KMS-11 (cell line): Measurements from ENCODE around the gene SLC8A1.

Experiments used
- H2AFZ ChIP-seq: fragments of 200-600 bp; sonication (generic); 2 replicates; pipeline ENCODE4 v1.6.1; 2016; ENCODE audit warnings: antibody characterized with exemption, mixed run types, low read depth
- H3K27ac ChIP-seq: fragments of 200-600 bp; sonication (generic); 2 replicates; pipeline ENCODE4 v1.6.1; 2016; ENCODE audit warnings: mild to moderate bottlenecking, mixed run types
- H3K27me3 ChIP-seq: fragments of 200-600 bp; sonication (generic); 2 replicates; pipeline ENCODE4 v1.6.1; 2017; ENCODE audit warnings: mild to moderate bottlenecking, low read depth, mixed run types, moderate library complexity; ENCODE audit not compliant: insufficient read depth
- H3K36me3 ChIP-seq: fragments of 200-600 bp; sonication (generic); 2 replicates; pipeline ENCODE4 v1.6.1; 2017; ENCODE audit warnings: mild to moderate bottlenecking, mixed run types; ENCODE audit not compliant: insufficient read depth
- H3K4me1 ChIP-seq: fragments of 200-600 bp; sonication (generic); 2 replicates; pipeline ENCODE4 v1.6.1; 2016; ENCODE audit warnings: mild to moderate bottlenecking, low read depth, mixed run types; ENCODE audit not compliant: poor library complexity, severe bottlenecking
- H3K4me2 ChIP-seq: fragments of 200-600 bp; sonication (generic); 2 replicates; pipeline ENCODE4 v1.7.0; 2016; ENCODE audit warnings: mild to moderate bottlenecking, mixed run types
- H3K4me3 ChIP-seq: fragments of 200-600 bp; sonication (generic); IDR thresholded peaks from 2 replicates; pipeline ENCODE4 v1.6.1; 2017; ENCODE audit warnings: low read depth, low read length, mixed read lengths; ENCODE audit not compliant: insufficient read depth
- H3K79me2 ChIP-seq: fragments of 200-600 bp; sonication (generic); 2 replicates; pipeline ENCODE4 v1.6.1; 2016; ENCODE audit warnings: low read depth, mixed run types; ENCODE audit not compliant: insufficient read depth
- H3K9ac ChIP-seq: fragments of 200-600 bp; sonication (generic); 2 replicates; pipeline ENCODE4 v1.6.1; 2016; ENCODE audit warnings: mild to moderate bottlenecking, mixed run types
- H4K20me1 ChIP-seq: fragments of 200-600 bp; sonication (generic); 2 replicates; pipeline ENCODE4 v1.6.1; 2016; ENCODE audit warnings: mild to moderate bottlenecking, mixed run types; ENCODE audit not compliant: insufficient read depth
- CTCF ChIP-seq: fragments of 200-600 bp; sonication (generic); conservative IDR thresholded peaks from 2 replicates; pipeline ENCODE4 v1.6.1; 2017; ENCODE audit warnings: low read depth, mild to moderate bottlenecking, antibody characterized with exemption, low read length, moderate library complexity, mixed read lengths

The SLC8A1 gene

GRCh38 chr2:40155728-40156127 is 296.2 kb downstream of the SLC8A1 start:
- Histone ChIP-seq H3K27me3 (no peaks in the 10 kb centered on the region), H2AFZ (no peak overlapping the region), H3K4me2 (no peak overlapping the region), H3K27ac (no peak overlapping the region), H3K79me2 (no peaks in the 10 kb centered on the region), H3K4me1 (peaks cover 19% of the 10 kb centered on the region), H3K4me3 (no peak overlapping the region), H4K20me1 (no peaks in the 10 kb centered on the region), H3K9ac (no peak overlapping the region), H3K36me3 (no peaks in the 10 kb centered on the region)
- no peak for TF ChIP-seq CTCF

DNA sequence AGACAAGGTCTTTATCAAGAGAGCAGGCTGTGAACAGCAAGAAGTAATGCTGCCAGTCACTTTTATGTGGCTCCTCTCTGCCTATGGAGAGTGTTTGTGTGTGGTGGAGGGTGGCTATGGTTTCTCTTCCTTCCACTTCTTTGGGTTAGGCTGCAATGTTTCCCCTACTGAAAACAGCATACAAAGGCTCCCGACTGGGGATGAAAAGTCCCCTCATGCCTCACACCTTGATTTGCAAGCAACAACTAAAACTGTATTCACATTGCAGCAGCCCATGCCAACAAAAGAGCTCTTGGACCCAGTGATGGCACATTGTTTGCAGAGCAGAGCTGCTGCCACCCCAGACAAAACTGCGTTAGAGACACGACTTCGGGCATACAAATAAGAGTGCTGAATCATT is 301.6 kb downstream of the SLC8A1 start:
- Histone ChIP-seq H3K36me3 (no peaks in the 10 kb centered on the region), H2AFZ (no peak overlapping the region), H3K27me3 (no peaks in the 10 kb centered on the region), H3K4me2 (no peak overlapping the region), H3K79me2 (no peaks in the 10 kb centered on the region), H3K9ac (no peak overlapping the region), H3K4me3 (no peak overlapping the region), H3K27ac (no peak overlapping the region), H4K20me1 (no peaks in the 10 kb centered on the region), H3K4me1 (no peaks in the 10 kb centered on the region)
- TF ChIP-seq CTCF: no peak

DNA sequence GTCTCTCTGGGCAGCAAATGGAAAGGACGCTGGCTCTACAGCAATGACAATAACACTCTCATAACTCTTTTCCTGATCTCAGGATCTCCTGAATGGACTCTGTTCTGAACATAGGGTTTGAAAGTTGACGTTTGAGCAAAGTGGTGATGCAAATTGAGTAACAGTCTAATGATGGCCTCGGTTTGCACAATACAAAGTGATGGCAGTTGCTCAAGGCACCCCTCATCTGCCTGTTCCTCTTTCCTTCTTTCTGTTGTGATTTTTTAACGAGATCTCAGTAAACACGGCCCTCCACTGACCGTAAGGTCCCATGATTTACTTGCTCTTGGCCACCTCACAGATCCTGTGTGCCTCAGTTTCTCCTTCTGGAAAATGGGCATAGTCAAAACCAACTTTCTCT is 303.6 kb downstream of the SLC8A1 start:
- no peak for TF ChIP-seq CTCF
- Histone ChIP-seq H3K27ac (no peak overlapping the region), H3K4me2 (no peak overlapping the region), H2AFZ (no peak overlapping the region), H3K4me1 (no peaks in the 10 kb centered on the region), H4K20me1 (no peaks in the 10 kb centered on the region), H3K9ac (no peak overlapping the region), H3K4me3 (no peak overlapping the region), H3K27me3 (no peaks in the 10 kb centered on the region), H3K36me3 (no peaks in the 10 kb centered on the region), H3K79me2 (no peaks in the 10 kb centered on the region)

GRCh38 chr2:40147360-40147759 is 304.5 kb downstream of the SLC8A1 start:
- Histone ChIP-seq H4K20me1 (no peaks in the 10 kb centered on the region), H2AFZ (no peak overlapping the region), H3K9ac (no peak overlapping the region), H3K79me2 (no peaks in the 10 kb centered on the region), H3K4me3 (no peak overlapping the region), H3K4me2 (no peak overlapping the region), H3K36me3 (no peaks in the 10 kb centered on the region), H3K4me1 (no peaks in the 10 kb centered on the region), H3K27me3 (no peaks in the 10 kb centered on the region), H3K27ac (no peak overlapping the region)
- no peak for TF ChIP-seq CTCF

GRCh38 chr2:40144022-40144421 is 307.9 kb downstream of the SLC8A1 start:
- no peaks in the 10 kb centered on the region for H3K79me2 ChIP-seq
- no peak overlapping the region for H2AFZ ChIP-seq
- no peaks in the 10 kb centered on the region for H3K4me1 ChIP-seq
- TF ChIP-seq CTCF: no peak
- H3K4me2 ChIP-seq: no peak overlapping the region
- H3K4me3 ChIP-seq: no peak overlapping the region
- no peak overlapping the region for H3K27ac ChIP-seq
- H3K27me3 ChIP-seq: no peaks in the 10 kb centered on the region
- no peaks in the 10 kb centered on the region for H3K36me3 ChIP-seq
- H4K20me1 ChIP-seq: no peaks in the 10 kb centered on the region
- H3K9ac ChIP-seq: no peak overlapping the region
